ENCODE data around the gene OGT. TPM values are rescaled to one million over a fixed set of nuclear protein-coding genes. Genes with fewer than 3 reads are reported as not detected.
A peak's percentile ranks its signal among the peaks of the same experiment; 100 is the strongest.
"Not testable (repeated sequence)": the region's sequence is repeated elsewhere in the genome, so short reads cannot be mapped to it uniquely, and the experiment has no call there.

Gene OGT
- total and polyA plus RNA-seq, 4 experiments from 2014 or later: 18.3 to 525 (median 277) TPM

- POLR2A ChIA-PET (ENCODE audit: partially characterized antibody): interaction anchor here (1.2 to 1.8 kb wide), 4 partner anchors 9 to 76 kb away, joined by 4 to 15 read pairs (median 4); partner anchors contain the start of genes CXCR3 and OGT
- peak overlapping the region; percentile 14 for H3K27ac ChIP-seq (ENCODE audit: low read depth, low read length)
- peak overlapping the region in 4 of 8 donors; percentile 7 to 55 (median 29) for H3K4me3 Mint-ChIP-seq
Measured at GRCh38 chrX:71609095-71609750, 76.3 kb downstream of the OGT start.

GRCh38 chrX:71611736-71612135, 78.8 kb downstream of the OGT start:
- H3K9me3 Mint-ChIP-seq; intact Hi-C loops (cut with micrococcal nuclease); H3K9me3 ChIP-seq (ENCODE audit: control insufficient read depth in 1 of 2, low read length in 2 of 2); DNase-seq; H3K36me3 ChIP-seq (ENCODE audit: insufficient read depth, low read length); H3K27ac ChIP-seq (ENCODE audit: low read depth, low read length); H3K4me3 ChIP-seq (ENCODE audit: low read length in 2 of 2); H3K27me3 ChIP-seq (ENCODE audit: insufficient read depth, low read length); H3K27me3 Mint-ChIP-seq: not testable (repeated sequence)
- Mint-ChIP-seq H3K4me3 (peak overlapping the region in 1 of 8 donors; percentile 45), H3K36me3 (peaks cover 44 to 64% of the 10 kb centered on the region in 2 donors), H3K4me1 (peaks cover 43 to 70% (median 52%) of the 10 kb centered on the region in 4 donors), H3K27ac (peak overlapping the region in 1 of 7 donors; percentile 5)
- ChIA-PET POLR2A (ENCODE audit: partially characterized antibody) (interaction anchor here (1.0 kb wide), 1 partner anchor 79 kb away, joined by 3 read pairs; the partner anchor contains the start of gene OGT), CTCF (ENCODE audit: partially characterized antibody) (interaction anchor here (0.6 to 1.5 kb wide), 2 partner anchors 10 to 39 kb away, joined by 4 to 5 read pairs; no protein-coding TSS in a partner anchor)
- H3K4me1 ChIP-seq (ENCODE audit: insufficient read depth, low read length): peaks cover 42% of the 10 kb centered on the region

More at GRCh38 chrX:71609095-71609750, 76.3 kb downstream of the OGT start:
- H3K9me3 Mint-ChIP-seq: no peaks in the 10 kb centered on the region
- peak in 2 of 5 donors; percentile 19 to 45 for DNase-seq
- Histone ChIP-seq H3K9me3 (ENCODE audit: control insufficient read depth in 1 of 2, low read length in 2 of 2) (no peaks in the 10 kb centered on the region), H3K4me3 (ENCODE audit: low read length in 2 of 2) (no peak overlapping the region), H3K4me1 (ENCODE audit: insufficient read depth, low read length) (peaks cover 44% of the 10 kb centered on the region), H3K36me3 (ENCODE audit: insufficient read depth, low read length) (peaks cover 23% of the 10 kb centered on the region), H3K27me3 (ENCODE audit: insufficient read depth, low read length) (no peaks in the 10 kb centered on the region)
- H3K36me3 Mint-ChIP-seq: peaks cover 37 to 67% of the 10 kb centered on the region in 2 donors
- H3K27ac Mint-ChIP-seq: peak overlapping the region; percentile 27 to 93 (median 79)
- H3K4me1 Mint-ChIP-seq: peaks cover 46 to 73% (median 52%) of the 10 kb centered on the region in 4 donors
- no peaks in the 10 kb centered on the region for H3K27me3 Mint-ChIP-seq
- CTCF ChIA-PET (ENCODE audit: partially characterized antibody): interaction anchor here (1.3 to 4.1 kb wide), 5 partner anchors 8 to 42 kb away, joined by 3 to 31 read pairs (median 5); partner anchors contain the start of gene CXCR3
- intact Hi-C loops (cut with micrococcal nuclease): loop anchor here (2.0 kb wide), 1 partner anchor 44 kb away; no protein-coding TSS in a partner anchor

GRCh38 chrX:71612256-71612655, 79.4 kb downstream of the OGT start:
- H3K27me3 Mint-ChIP-seq: no peaks in the 10 kb centered on the region
- peaks cover 0 to 2% (median 0%) of the 10 kb centered on the region in 8 donors for H3K9me3 Mint-ChIP-seq
- peaks cover 9% of the 10 kb centered on the region for H3K36me3 ChIP-seq (ENCODE audit: insufficient read depth, low read length)
- H3K27ac ChIP-seq (ENCODE audit: low read depth, low read length): no peak overlapping the region
- peaks cover 40 to 70% (median 50%) of the 10 kb centered on the region in 4 donors for H3K4me1 Mint-ChIP-seq
- CTCF ChIA-PET (ENCODE audit: partially characterized antibody): interaction anchor here (0.6 kb wide), 1 partner anchor 39 kb away, joined by 4 read pairs; no protein-coding TSS in a partner anchor
- peaks cover 48 to 67% of the 10 kb centered on the region in 2 donors for H3K36me3 Mint-ChIP-seq
- peaks cover 37% of the 10 kb centered on the region for H3K4me1 ChIP-seq (ENCODE audit: insufficient read depth, low read length)
- no peaks in the 10 kb centered on the region for H3K9me3 ChIP-seq (ENCODE audit: control insufficient read depth in 1 of 2, low read length in 2 of 2)
- H3K4me3 ChIP-seq (ENCODE audit: low read length in 2 of 2): no peak overlapping the region
- intact Hi-C loops (cut with micrococcal nuclease): no loop called here
- H3K27me3 ChIP-seq (ENCODE audit: insufficient read depth, low read length): no peaks in the 10 kb centered on the region
- H3K4me3 Mint-ChIP-seq: no peak overlapping the region
- peak overlapping the region in 1 of 7 donors; percentile 97 for H3K27ac Mint-ChIP-seq
- POLR2A ChIA-PET (ENCODE audit: partially characterized antibody): no interaction called here
- DNase-seq: no peak

GRCh38 chrX:71615056-71615455, 82.2 kb downstream of the OGT start:
- CTCF ChIA-PET (ENCODE audit: partially characterized antibody): interaction anchor here (1.1 to 2.1 kb wide), 3 partner anchors 8 to 36 kb away, joined by 3 to 12 read pairs (median 5); no protein-coding TSS in a partner anchor
- H3K36me3 ChIP-seq (ENCODE audit: insufficient read depth, low read length): peaks cover 9% of the 10 kb centered on the region
- no peaks in the 10 kb centered on the region for H3K9me3 ChIP-seq (ENCODE audit: control insufficient read depth in 1 of 2, low read length in 2 of 2)
- peaks cover 33% of the 10 kb centered on the region for H3K4me1 ChIP-seq (ENCODE audit: insufficient read depth, low read length)
- Mint-ChIP-seq H3K4me1 (peaks cover 30 to 72% (median 52%) of the 10 kb centered on the region in 4 donors), H3K9me3 (peaks cover 0 to 4% (median 0%) of the 10 kb centered on the region in 8 donors), H3K4me3 (peak overlapping the region; percentile 84 to 93 (median 90)), H3K27ac (peak overlapping the region; percentile 85 to 97 (median 87)), H3K27me3 (no peaks in the 10 kb centered on the region), H3K36me3 (peaks cover 36 to 60% of the 10 kb centered on the region in 2 donors)
- H3K4me3 ChIP-seq (ENCODE audit: low read length in 2 of 2): peak overlapping the region in 1 of 2 donors; percentile 6
- DNase-seq: peak in 1 of 5 donors; percentile 39
- no peaks in the 10 kb centered on the region for H3K27me3 ChIP-seq (ENCODE audit: insufficient read depth, low read length)
- intact Hi-C loops (cut with micrococcal nuclease): loop anchor here (1.0 kb wide), 1 partner anchor 35 kb away; no protein-coding TSS in a partner anchor
- H3K27ac ChIP-seq (ENCODE audit: low read depth, low read length): peak overlapping the region; percentile 81
- POLR2A ChIA-PET (ENCODE audit: partially characterized antibody): interaction anchor here (0.8 to 7.1 kb wide), 8 partner anchors 8 to 123 kb away, joined by 3 to 63 read pairs (median 3); partner anchors contain the start of gene OGT

- peak overlapping the region; percentile 81 for H3K27ac ChIP-seq (ENCODE audit: low read depth, low read length)
- H3K4me1 ChIP-seq (ENCODE audit: insufficient read depth, low read length): peaks cover 42% of the 10 kb centered on the region
- CTCF ChIA-PET (ENCODE audit: partially characterized antibody): interaction anchor here (1.1 to 2.1 kb wide), 4 partner anchors 9 to 35 kb away, joined by 3 to 12 read pairs (median 4); no protein-coding TSS in a partner anchor
- Mint-ChIP-seq H3K4me1 (peaks cover 29 to 77% (median 59%) of the 10 kb centered on the region in 4 donors), H3K36me3 (peaks cover 33 to 59% of the 10 kb centered on the region in 2 donors), H3K27ac (peak overlapping the region; percentile 85 to 97 (median 90)), H3K9me3 (peaks cover 0 to 4% (median 0%) of the 10 kb centered on the region in 8 donors), H3K27me3 (no peaks in the 10 kb centered on the region), H3K4me3 (peak overlapping the region; percentile 84 to 93 (median 90))
- POLR2A ChIA-PET (ENCODE audit: partially characterized antibody): interaction anchor here (0.7 to 7.1 kb wide), 9 partner anchors 9 to 124 kb away, joined by 3 to 63 read pairs (median 3); no protein-coding TSS in a partner anchor
- no peaks in the 10 kb centered on the region for H3K9me3 ChIP-seq (ENCODE audit: control insufficient read depth in 1 of 2, low read length in 2 of 2)
- DNase-seq: no peak
- H3K4me3 ChIP-seq (ENCODE audit: low read length in 2 of 2): peak overlapping the region in 1 of 2 donors; percentile 61
- peaks cover 9% of the 10 kb centered on the region for H3K36me3 ChIP-seq (ENCODE audit: insufficient read depth, low read length)
- intact Hi-C loops (cut with micrococcal nuclease): loop anchor here (1.0 kb wide), 1 partner anchor 34 kb away; no protein-coding TSS in a partner anchor
- no peaks in the 10 kb centered on the region for H3K27me3 ChIP-seq (ENCODE audit: insufficient read depth, low read length)
Measured at GRCh38 chrX:71615954-71616353, 83.0 kb downstream of the OGT start.

- Histone ChIP-seq H3K4me1 (ENCODE audit: insufficient read depth, low read length) (peaks cover 49% of the 10 kb centered on the region), H3K27ac (ENCODE audit: low read depth, low read length) (peak overlapping the region; percentile 81), H3K27me3 (ENCODE audit: insufficient read depth, low read length) (no peaks in the 10 kb centered on the region), H3K4me3 (ENCODE audit: low read length in 2 of 2) (peak overlapping the region; percentile 36 to 61), H3K9me3 (ENCODE audit: control insufficient read depth in 1 of 2, low read length in 2 of 2) (no peaks in the 10 kb centered on the region), H3K36me3 (ENCODE audit: insufficient read depth, low read length) (no peaks in the 10 kb centered on the region)
- CTCF ChIA-PET (ENCODE audit: partially characterized antibody): interaction anchor here (1.1 to 3.0 kb wide), 5 partner anchors 8 to 35 kb away, joined by 3 to 9 read pairs (median 4); no protein-coding TSS in a partner anchor
- Mint-ChIP-seq H3K9me3 (peaks cover 0 to 7% (median 0%) of the 10 kb centered on the region in 8 donors), H3K4me3 (peak overlapping the region; percentile 84 to 93 (median 91)), H3K27ac (peak overlapping the region; percentile 79 to 97 (median 89)), H3K4me1 (peaks cover 29 to 77% (median 62%) of the 10 kb centered on the region in 4 donors), H3K27me3 (no peaks in the 10 kb centered on the region), H3K36me3 (peaks cover 25 to 51% of the 10 kb centered on the region in 2 donors)
- intact Hi-C loops (cut with micrococcal nuclease): no loop called here
- POLR2A ChIA-PET (ENCODE audit: partially characterized antibody): interaction anchor here (0.6 to 7.1 kb wide), 10 partner anchors 8 to 125 kb away, joined by 3 to 63 read pairs (median 4); partner anchors contain the start of gene OGT
- DNase-seq: peak in 3 of 5 donors; percentile 26 to 54 (median 30)
Measured at GRCh38 chrX:71616672-71617529, 84.0 kb downstream of the OGT start.

Measured in CD4-positive, alpha-beta memory T cell (primary cell).